Measurements from ENCODE around the gene MAGI2. TPM values are rescaled to one million over a fixed set of nuclear protein-coding genes. Genes with fewer than 3 reads are reported as not detected.
A peak's percentile ranks its signal among the peaks of the same experiment; 100 is the strongest.

The MAGI2 gene
- total RNA-seq, 1 experiment from 2014 or later: 0.34 TPM

DNA sequence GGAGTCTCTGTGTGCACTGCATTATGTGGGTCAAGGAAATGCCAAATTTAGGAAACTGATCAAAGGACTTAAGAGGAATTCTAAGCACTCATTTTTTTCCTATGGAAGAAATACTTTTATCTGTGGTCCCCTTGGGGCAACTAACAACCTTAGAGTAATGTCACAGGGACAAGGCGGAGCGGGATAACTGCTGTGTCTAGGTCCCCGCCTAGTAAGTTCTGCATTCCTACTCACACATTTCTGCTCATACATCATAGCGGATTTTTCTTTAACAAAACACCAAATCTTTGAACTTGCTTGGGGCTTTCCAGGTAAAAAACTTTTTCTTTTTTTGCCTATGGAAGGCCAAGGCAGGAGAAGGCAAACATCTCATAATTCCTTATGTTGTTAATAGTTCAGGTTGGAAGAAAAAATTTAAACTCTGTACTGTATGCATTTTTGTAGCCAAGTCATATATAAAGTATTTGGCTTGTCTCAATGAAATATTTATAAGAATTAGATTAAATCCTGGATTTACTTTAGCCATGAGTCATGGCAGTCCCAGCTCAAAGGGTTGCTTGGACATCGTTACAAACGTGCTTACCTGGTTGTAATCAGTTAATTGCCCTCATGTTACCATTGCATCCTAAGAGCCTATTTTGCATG lies 1369.9 kb downstream of the MAGI2 start:
- no TSS peak for BruUV-seq (replicated peaks)
- Histone ChIP-seq H3K27ac (ENCODE audit: low read depth, low read length, poor library complexity, severe bottlenecking) (no peak overlapping the region), H3K36me3 (ENCODE audit: insufficient read depth, low read length, poor library complexity, severe bottlenecking) (no peaks in the 10 kb centered on the region), H3K4me3 (ENCODE audit: low read depth, low read length, poor library complexity, severe bottlenecking) (no peak overlapping the region), H3K27me3 (replicated peaks; ENCODE audit: insufficient read depth, low read depth, low read length, poor library complexity) (peaks cover 9% of the 10 kb centered on the region), H3K4me1 (ENCODE audit: insufficient read depth, low read length, poor library complexity, severe bottlenecking) (no peaks in the 10 kb centered on the region), H3K9me3 (ENCODE audit: low read depth, low read length, poor library complexity, severe bottlenecking) (no peaks in the 10 kb centered on the region)
- ChIA-PET CTCF (no interaction called here), POLR2A (ENCODE audit: low non-redundant PET) (no interaction called here)
- no peak for DNase-seq (ENCODE audit: low spot score)
- intact Hi-C loops (cut with micrococcal nuclease; ENCODE audit: unreplicated experiment): no loop called here
- TF ChIP-seq EZH2 (IDR thresholded peaks at IDR 0.05; ENCODE audit: borderline replicate concordance, low read depth, low read length, poor library complexity, severe bottlenecking): no peak
- TF ChIP-seq, protein P1, sequence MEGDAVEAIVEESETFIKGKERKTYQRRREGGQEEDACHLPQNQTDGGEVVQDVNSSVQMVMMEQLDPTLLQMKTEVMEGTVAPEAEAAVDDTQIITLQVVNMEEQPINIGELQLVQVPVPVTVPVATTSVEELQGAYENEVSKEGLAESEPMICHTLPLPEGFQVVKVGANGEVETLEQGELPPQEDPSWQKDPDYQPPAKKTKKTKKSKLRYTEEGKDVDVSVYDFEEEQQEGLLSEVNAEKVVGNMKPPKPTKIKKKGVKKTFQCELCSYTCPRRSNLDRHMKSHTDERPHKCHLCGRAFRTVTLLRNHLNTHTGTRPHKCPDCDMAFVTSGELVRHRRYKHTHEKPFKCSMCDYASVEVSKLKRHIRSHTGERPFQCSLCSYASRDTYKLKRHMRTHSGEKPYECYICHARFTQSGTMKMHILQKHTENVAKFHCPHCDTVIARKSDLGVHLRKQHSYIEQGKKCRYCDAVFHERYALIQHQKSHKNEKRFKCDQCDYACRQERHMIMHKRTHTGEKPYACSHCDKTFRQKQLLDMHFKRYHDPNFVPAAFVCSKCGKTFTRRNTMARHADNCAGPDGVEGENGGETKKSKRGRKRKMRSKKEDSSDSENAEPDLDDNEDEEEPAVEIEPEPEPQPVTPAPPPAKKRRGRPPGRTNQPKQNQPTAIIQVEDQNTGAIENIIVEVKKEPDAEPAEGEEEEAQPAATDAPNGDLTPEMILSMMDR (conservative IDR thresholded peaks at IDR 0.05; ENCODE audit: low read depth, low read length): no peak

DNA sequence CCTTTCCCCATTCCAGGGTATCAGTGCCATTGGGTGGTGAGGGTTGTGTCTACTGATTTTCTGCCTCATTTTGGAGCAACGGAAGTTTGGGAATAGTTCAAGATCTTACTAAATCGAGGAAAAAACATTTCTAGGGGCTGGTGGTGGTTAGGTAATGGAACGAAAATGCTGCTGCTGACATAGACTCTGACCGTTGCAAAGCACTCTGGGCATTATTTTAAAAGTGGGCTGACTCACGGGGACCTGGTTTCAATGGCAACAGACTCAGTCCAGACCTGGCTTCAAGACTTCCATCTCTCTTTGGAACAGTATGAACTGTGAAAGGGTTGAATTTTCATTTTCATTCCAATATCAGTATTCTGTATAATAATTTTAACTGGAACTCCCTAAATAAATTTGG lies 1370.9 kb downstream of the MAGI2 start:
- Histone ChIP-seq H3K4me1 (ENCODE audit: insufficient read depth, low read length, poor library complexity, severe bottlenecking) (no peaks in the 10 kb centered on the region), H3K27me3 (replicated peaks; ENCODE audit: insufficient read depth, low read depth, low read length, poor library complexity) (peaks cover 5% of the 10 kb centered on the region), H3K36me3 (ENCODE audit: insufficient read depth, low read length, poor library complexity, severe bottlenecking) (no peaks in the 10 kb centered on the region), H3K27ac (ENCODE audit: low read depth, low read length, poor library complexity, severe bottlenecking) (no peak overlapping the region), H3K4me3 (ENCODE audit: low read depth, low read length, poor library complexity, severe bottlenecking) (no peak overlapping the region), H3K9me3 (ENCODE audit: low read depth, low read length, poor library complexity, severe bottlenecking) (no peaks in the 10 kb centered on the region)
- no peak for DNase-seq (ENCODE audit: low spot score)
- no TSS peak for BruUV-seq (replicated peaks)
- intact Hi-C loops (cut with micrococcal nuclease; ENCODE audit: unreplicated experiment): no loop called here
- CTCF ChIA-PET: no interaction called here
- TF ChIP-seq EZH2 (IDR thresholded peaks at IDR 0.05; ENCODE audit: borderline replicate concordance, low read depth, low read length, poor library complexity, severe bottlenecking): no peak
- TF ChIP-seq, protein P1 (conservative IDR thresholded peaks at IDR 0.05; ENCODE audit: low read depth, low read length): no peak
- POLR2A ChIA-PET (ENCODE audit: low non-redundant PET): no interaction called here

DNA sequence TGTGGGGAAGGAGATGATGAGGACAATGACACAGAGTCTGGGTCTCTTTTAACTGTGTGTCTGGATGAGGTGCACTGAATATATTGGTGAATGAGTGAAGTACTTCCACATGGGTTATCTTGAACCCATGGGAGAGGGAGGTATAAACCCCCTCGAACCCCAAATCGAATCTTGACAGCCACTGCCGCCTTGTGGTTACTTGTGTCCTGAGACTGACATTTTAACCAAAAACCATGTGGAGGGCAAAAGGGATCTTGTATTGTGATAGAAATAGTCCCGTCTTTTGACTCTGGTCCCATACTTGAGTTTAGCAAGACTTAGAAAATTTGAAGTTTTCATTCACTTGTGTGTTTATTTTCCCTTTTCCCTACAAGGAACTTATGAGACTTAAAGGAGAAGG lies 1371.6 kb downstream of the MAGI2 start:
- Histone ChIP-seq H3K4me3 (ENCODE audit: low read depth, low read length, poor library complexity, severe bottlenecking) (no peak overlapping the region), H3K9me3 (ENCODE audit: low read depth, low read length, poor library complexity, severe bottlenecking) (no peaks in the 10 kb centered on the region), H3K27ac (ENCODE audit: low read depth, low read length, poor library complexity, severe bottlenecking) (no peak overlapping the region), H3K27me3 (replicated peaks; ENCODE audit: insufficient read depth, low read depth, low read length, poor library complexity) (peaks cover 5% of the 10 kb centered on the region), H3K4me1 (ENCODE audit: insufficient read depth, low read length, poor library complexity, severe bottlenecking) (no peaks in the 10 kb centered on the region), H3K36me3 (ENCODE audit: insufficient read depth, low read length, poor library complexity, severe bottlenecking) (no peaks in the 10 kb centered on the region)
- ChIA-PET CTCF (no interaction called here), POLR2A (ENCODE audit: low non-redundant PET) (no interaction called here)
- intact Hi-C loops (cut with micrococcal nuclease; ENCODE audit: unreplicated experiment): no loop called here
- TF ChIP-seq EZH2 (IDR thresholded peaks at IDR 0.05; ENCODE audit: borderline replicate concordance, low read depth, low read length, poor library complexity, severe bottlenecking): no peak
- TF ChIP-seq, protein P1 (conservative IDR thresholded peaks at IDR 0.05; ENCODE audit: low read depth, low read length): 0 out of 2 replicates have a peak, but pooled peaks have one; percentile 27
- no TSS peak for BruUV-seq (replicated peaks)
- DNase-seq (ENCODE audit: low spot score): peak; percentile 13

All from A673 (cell line).